ENCODE results near the gene MAML3.
"Not testable (repeated sequence)": the region's sequence is repeated elsewhere in the genome, so short reads cannot be mapped to it uniquely, and the experiment has no call there.

Gene MAML3

DNA sequence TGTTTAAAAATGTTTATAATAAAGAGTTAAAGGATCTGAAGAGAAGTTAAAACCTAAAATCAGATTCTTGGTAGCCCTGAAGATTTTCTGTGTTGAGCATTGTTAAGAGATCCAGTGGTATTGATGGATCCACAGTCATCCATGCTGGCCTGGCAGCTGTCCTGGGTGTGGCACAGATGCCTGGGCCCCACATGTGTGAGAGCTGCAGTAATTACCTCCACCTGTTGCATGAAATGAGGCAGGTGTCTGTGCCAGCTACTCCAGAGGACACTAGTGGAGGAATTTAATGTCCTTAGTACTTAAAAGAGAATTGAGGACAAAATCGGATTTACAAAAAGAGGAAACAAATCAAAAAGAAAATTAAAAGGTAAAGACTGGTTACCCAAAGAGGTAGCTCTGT, 444.3 kb downstream of the MAML3 start:
- no peak for TF ChIP-seq GABPA (IDR thresholded peaks at IDR 0.05; ENCODE audit: low read depth)
- TF ChIP-seq POLR2AphosphoS5 (IDR thresholded peaks at IDR 0.05; ENCODE audit: low read depth): no peak
- TF ChIP-seq, protein P1, sequence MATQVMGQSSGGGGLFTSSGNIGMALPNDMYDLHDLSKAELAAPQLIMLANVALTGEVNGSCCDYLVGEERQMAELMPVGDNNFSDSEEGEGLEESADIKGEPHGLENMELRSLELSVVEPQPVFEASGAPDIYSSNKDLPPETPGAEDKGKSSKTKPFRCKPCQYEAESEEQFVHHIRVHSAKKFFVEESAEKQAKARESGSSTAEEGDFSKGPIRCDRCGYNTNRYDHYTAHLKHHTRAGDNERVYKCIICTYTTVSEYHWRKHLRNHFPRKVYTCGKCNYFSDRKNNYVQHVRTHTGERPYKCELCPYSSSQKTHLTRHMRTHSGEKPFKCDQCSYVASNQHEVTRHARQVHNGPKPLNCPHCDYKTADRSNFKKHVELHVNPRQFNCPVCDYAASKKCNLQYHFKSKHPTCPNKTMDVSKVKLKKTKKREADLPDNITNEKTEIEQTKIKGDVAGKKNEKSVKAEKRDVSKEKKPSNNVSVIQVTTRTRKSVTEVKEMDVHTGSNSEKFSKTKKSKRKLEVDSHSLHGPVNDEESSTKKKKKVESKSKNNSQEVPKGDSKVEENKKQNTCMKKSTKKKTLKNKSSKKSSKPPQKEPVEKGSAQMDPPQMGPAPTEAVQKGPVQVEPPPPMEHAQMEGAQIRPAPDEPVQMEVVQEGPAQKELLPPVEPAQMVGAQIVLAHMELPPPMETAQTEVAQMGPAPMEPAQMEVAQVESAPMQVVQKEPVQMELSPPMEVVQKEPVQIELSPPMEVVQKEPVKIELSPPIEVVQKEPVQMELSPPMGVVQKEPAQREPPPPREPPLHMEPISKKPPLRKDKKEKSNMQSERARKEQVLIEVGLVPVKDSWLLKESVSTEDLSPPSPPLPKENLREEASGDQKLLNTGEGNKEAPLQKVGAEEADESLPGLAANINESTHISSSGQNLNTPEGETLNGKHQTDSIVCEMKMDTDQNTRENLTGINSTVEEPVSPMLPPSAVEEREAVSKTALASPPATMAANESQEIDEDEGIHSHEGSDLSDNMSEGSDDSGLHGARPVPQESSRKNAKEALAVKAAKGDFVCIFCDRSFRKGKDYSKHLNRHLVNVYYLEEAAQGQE (IDR thresholded peaks at IDR 0.05; ENCODE audit: insufficient replicate concordance, low read depth): no peak
- TF ChIP-seq, protein P2, sequence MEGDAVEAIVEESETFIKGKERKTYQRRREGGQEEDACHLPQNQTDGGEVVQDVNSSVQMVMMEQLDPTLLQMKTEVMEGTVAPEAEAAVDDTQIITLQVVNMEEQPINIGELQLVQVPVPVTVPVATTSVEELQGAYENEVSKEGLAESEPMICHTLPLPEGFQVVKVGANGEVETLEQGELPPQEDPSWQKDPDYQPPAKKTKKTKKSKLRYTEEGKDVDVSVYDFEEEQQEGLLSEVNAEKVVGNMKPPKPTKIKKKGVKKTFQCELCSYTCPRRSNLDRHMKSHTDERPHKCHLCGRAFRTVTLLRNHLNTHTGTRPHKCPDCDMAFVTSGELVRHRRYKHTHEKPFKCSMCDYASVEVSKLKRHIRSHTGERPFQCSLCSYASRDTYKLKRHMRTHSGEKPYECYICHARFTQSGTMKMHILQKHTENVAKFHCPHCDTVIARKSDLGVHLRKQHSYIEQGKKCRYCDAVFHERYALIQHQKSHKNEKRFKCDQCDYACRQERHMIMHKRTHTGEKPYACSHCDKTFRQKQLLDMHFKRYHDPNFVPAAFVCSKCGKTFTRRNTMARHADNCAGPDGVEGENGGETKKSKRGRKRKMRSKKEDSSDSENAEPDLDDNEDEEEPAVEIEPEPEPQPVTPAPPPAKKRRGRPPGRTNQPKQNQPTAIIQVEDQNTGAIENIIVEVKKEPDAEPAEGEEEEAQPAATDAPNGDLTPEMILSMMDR (IDR thresholded peaks at IDR 0.05; ENCODE audit: insufficient read depth, low read length): no peak
- no peak overlapping the region for H3K4me3 ChIP-seq (replicated peaks; ENCODE audit: insufficient read depth, low read length)
- no peak overlapping the region for H3K27ac ChIP-seq (replicated peaks)
- H3K27me3 ChIP-seq (ENCODE audit: insufficient read depth, poor library complexity, severe bottlenecking): no peaks in the 10 kb centered on the region
- no peak for DNase-seq (ENCODE audit: low read depth in 1 of 2, low spot score in 1 of 2)

DNA sequence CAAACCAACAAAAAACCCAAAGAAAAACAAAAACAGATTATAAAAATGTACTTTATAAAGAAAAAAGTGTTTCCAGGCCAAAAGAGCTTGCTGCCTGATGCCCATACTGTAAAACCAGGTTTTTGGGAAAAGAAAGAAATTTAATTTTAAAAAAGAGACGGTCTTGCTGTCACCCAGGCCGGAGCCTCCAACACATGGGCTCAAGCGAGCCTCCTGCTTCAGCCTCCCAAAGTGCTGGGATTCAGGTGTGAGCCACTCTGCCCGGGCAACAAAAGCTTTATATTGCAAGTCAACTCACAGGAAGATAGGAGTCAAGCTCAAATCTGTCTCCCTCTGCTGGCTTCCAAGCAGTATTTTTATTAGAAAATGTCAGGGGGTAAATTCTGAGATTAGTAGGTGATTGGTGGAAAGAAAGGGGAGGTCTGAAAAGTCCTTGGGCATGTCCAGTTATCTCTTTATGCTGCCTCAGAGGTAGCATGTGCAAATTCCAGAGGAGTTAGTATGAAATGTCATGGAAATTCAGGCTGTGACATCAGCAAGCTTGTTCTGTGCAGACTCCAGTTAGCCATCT, 449.0 kb downstream of the MAML3 start:
- H3K27ac ChIP-seq (replicated peaks): no peak overlapping the region
- peak in 1 of 2 experiments; percentile 12 for DNase-seq (ENCODE audit: low read depth in 1 of 2, low spot score in 1 of 2)
- TF ChIP-seq, protein P2 (IDR thresholded peaks at IDR 0.05; ENCODE audit: insufficient read depth, low read length): no peak
- TF ChIP-seq POLR2AphosphoS5 (IDR thresholded peaks at IDR 0.05; ENCODE audit: low read depth) (no peak), SPI1 (IDR thresholded peaks at IDR 0.05; ENCODE audit: borderline replicate concordance, low read depth) (no peak), GABPA (IDR thresholded peaks at IDR 0.05; ENCODE audit: low read depth) (no peak)
- TF ChIP-seq, protein P1 (IDR thresholded peaks at IDR 0.05; ENCODE audit: insufficient replicate concordance, low read depth): no peak
- H3K4me3 ChIP-seq (replicated peaks; ENCODE audit: insufficient read depth, low read length): no peak overlapping the region
- H3K27me3 ChIP-seq (ENCODE audit: insufficient read depth, poor library complexity, severe bottlenecking): no peaks in the 10 kb centered on the region

DNA sequence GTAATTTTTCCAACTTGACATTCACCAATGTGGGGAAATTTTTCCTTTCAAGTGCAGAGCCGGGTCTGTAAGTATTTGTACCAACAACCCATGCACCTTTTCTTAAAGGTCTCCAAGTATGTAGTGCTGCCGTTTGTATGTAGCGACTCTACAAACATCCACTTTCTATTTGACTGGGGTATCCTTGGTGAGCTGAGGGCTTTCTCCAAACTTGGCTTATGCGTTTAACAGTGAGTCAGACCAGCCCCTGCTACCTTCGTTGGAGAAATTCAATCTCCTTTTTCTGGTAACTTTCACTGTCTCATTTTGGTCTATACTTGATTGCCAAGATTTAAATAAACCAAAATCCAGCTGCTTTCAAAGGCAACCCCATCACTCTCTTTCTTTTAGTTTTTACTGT, 453.4 kb downstream of the MAML3 start:
- H3K4me3 ChIP-seq (replicated peaks; ENCODE audit: insufficient read depth, low read length): no peak overlapping the region
- H3K27me3 ChIP-seq (ENCODE audit: insufficient read depth, poor library complexity, severe bottlenecking): no peaks in the 10 kb centered on the region
- no peak for DNase-seq (ENCODE audit: low read depth in 1 of 2, low spot score in 1 of 2)
- no peak for TF ChIP-seq GABPA (IDR thresholded peaks at IDR 0.05; ENCODE audit: low read depth)
- TF ChIP-seq, protein P2 (IDR thresholded peaks at IDR 0.05; ENCODE audit: insufficient read depth, low read length): no peak
- TF ChIP-seq SPI1 (IDR thresholded peaks at IDR 0.05; ENCODE audit: borderline replicate concordance, low read depth): no peak
- TF ChIP-seq POLR2AphosphoS5 (IDR thresholded peaks at IDR 0.05; ENCODE audit: low read depth): no peak
- H3K27ac ChIP-seq (replicated peaks): no peak overlapping the region

DNA sequence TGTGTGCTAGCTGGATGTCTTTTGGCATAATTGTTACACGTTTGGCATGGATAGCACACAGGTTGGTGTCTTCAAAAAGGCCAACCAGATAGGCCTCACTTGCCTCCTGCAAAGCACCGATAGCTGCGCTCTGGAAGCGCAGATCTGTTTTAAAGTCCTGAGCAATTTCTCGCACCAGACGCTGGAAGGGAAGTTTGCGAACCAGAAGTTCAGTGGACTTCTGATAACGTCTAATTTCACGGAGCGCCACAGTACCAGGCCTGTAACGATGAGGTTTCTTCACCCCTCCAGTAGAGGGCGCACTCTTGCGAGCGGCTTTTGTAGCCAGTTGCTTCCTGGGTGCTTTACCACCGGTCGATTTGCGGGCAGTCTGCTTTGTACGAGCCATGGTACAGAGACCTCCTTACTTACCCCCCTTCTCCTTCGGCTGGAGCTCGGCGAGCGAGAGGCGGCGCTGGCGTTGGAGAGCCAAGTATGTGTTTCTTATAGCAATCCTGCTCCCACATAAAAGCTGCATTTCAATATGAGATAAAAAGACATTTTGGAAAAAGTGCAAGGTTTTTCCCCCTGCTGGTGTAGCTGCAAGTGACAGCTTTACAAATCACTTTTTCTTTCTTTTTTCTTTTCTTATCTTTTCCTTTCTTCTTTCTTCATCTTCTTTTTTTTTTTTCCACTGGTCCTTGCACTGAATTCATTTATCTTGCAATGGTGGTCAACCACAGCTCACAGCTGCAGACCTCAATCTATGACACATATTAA, 455.6 kb downstream of the MAML3 start:
- H3K4me3 ChIP-seq (replicated peaks; ENCODE audit: insufficient read depth, low read length); H3K27ac ChIP-seq (replicated peaks); H3K27me3 ChIP-seq (ENCODE audit: insufficient read depth, poor library complexity, severe bottlenecking); DNase-seq (ENCODE audit: low read depth in 1 of 2, low spot score in 1 of 2): not testable (repeated sequence)

Measured in HL-60 (cell line).